Body of pancreas (tissue), 4 donors: Measurements from ENCODE around the gene ATP7B. TPM values are rescaled to one million over a fixed set of nuclear protein-coding genes. Genes with fewer than 3 reads are reported as not detected.

Source experiments
- ATAC-seq: fragments of 150-250 bp; one replicate; pipeline ENCODE4 v1.9.1; 2016
- DNase-seq, 4 donors: peaks; one replicate each; pipeline ENCODE4 v3.0.0-alpha.2; 2019
- H3K27ac ChIP-seq, 4 donors: fragments of 200-600 bp; sonication (generic); 1 replicate in 3 of 4; 2 replicates in 1 of 4; pipeline versions ENCODE4 v1.5.1 to v1.6.1; 2016 to 2019; ENCODE audit warnings: mild to moderate bottlenecking in 1 of 4, mixed read lengths in 1 of 4, moderate library complexity in 1 of 4
- H3K27me3 ChIP-seq, 2 donors: fragments of 200-600 bp; sonication (generic); one replicate each; pipeline ENCODE4 v1.6.0; 2016; ENCODE audit warnings: mild to moderate bottlenecking in 1 of 2
- H3K36me3 ChIP-seq, 2 donors: fragments of 200-600 bp; sonication (generic); replicated peaks in 1 of 2; 2 replicates each; pipeline ENCODE4 v1.5.1; 2016; ENCODE audit warnings: low read depth in 2 of 2; ENCODE audit not compliant: insufficient read depth in 1 of 2
- H3K4me1 ChIP-seq: fragments of 200-600 bp; sonication (generic); one replicate; pipeline ENCODE4 v1.6.0; 2016
- H3K4me3 ChIP-seq, 2 donors: fragments of 200-600 bp; sonication (generic); 1 replicate in 1 of 2; 2 replicates in 1 of 2; pipeline ENCODE4 v1.5.1; 2016 to 2019
- H3K9me3 ChIP-seq, 3 donors: fragments of 200-600 bp; sonication (generic); 1 replicate in 2 of 3; 2 replicates in 1 of 3; pipeline ENCODE4 v1.5.1; 2016
- POLR2A ChIP-seq, 3 donors: fragments of 450-650 bp; IDR thresholded peaks; one replicate each; pipeline ENCODE4 v1.6.1; 2016; ENCODE audit warnings: antibody characterized with exemption in 3 of 3, mild to moderate bottlenecking in 2 of 3
- WGBS, 2 donors: methylation state at CpG; one replicate each; pipeline ENCODE4 v1.1.5; 2017; 5-methylcytosine and 5-hydroxymethylcytosine counted together
- intact Hi-C: fragments of 100-400 bp; cut with DNase I; formaldehyde crosslinking; loops from one replicate; pipeline ENCODE4 v1.15.1; 2023
- total RNA-seq, 2 donors: library from RNA; depleted of rRNA; stranded (reverse); fragments of >200 nt; gene quantifications; one replicate each; pipeline ENCODE4 v1.1.0, GENCODE V29; 2016
- TF ChIP-seq, protein P1 (sequence below), 7 experiments: fragments of 450-650 bp in 4 of 7; fragments of 200-600 bp in 3 of 7; sonication (generic) in 3 of 7; IDR thresholded peaks; one replicate each; pipeline ENCODE4 v1.5.1; 2016 to 2019; ENCODE audit warnings: antibody characterized with exemption in 7 of 7

Gene ATP7B
- total RNA-seq, 2 donors from 2014 or later: 5.7 to 6.9 TPM

DNA sequence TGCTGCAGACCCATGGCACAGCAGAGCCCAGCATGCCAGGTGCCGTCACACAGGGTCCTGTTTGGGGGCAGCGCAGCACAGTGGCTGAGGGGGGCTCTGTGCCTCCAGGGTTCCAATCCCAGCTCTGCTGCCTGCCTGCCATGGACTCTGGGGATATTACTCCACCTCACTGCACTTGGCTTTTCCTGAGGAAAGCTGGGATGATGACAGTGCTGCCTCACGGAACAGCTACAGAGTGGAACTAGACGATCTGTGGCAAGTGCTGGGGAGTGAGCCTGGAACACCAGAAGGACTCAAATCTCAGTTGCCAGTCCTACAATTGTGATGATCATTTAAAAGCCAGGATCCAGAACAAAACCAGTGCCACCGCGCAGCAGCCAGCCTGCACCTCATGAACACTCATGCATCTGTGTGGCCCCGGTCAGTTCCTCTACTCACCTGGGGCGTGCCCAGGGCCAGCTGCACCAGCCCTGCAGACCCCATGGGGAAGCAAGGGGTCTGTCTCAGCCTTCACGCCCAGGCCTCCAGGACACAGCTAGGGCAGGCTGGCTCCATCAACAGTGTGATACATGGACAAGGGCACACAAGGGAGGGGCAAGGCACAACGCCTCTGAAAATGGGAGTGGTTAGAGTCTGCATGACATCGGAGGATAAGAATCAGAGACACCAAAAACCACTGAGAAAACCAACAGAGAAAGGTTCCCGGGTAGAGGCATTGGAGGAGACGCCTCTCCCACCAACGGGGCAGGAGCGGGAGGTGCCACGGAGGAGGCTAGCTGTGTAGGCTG lies 55.2 kb downstream of the ATP7B start:
- no peak for ATAC-seq
- H3K9me3 ChIP-seq: no peaks in the 10 kb centered on the region
- H3K4me1 ChIP-seq: no peaks in the 10 kb centered on the region
- WGBS, 2 donors: 87 to 88% methylated on average over 9 to 16 of the region's 16 CpGs
- no peak overlapping the region for H3K4me3 ChIP-seq
- no peak for DNase-seq
- intact Hi-C loops: no loop called here
- TF ChIP-seq, protein P1, sequence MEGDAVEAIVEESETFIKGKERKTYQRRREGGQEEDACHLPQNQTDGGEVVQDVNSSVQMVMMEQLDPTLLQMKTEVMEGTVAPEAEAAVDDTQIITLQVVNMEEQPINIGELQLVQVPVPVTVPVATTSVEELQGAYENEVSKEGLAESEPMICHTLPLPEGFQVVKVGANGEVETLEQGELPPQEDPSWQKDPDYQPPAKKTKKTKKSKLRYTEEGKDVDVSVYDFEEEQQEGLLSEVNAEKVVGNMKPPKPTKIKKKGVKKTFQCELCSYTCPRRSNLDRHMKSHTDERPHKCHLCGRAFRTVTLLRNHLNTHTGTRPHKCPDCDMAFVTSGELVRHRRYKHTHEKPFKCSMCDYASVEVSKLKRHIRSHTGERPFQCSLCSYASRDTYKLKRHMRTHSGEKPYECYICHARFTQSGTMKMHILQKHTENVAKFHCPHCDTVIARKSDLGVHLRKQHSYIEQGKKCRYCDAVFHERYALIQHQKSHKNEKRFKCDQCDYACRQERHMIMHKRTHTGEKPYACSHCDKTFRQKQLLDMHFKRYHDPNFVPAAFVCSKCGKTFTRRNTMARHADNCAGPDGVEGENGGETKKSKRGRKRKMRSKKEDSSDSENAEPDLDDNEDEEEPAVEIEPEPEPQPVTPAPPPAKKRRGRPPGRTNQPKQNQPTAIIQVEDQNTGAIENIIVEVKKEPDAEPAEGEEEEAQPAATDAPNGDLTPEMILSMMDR (IDR thresholded peaks at IDR 0.05): no peak
- TF ChIP-seq POLR2A (IDR thresholded peaks at IDR 0.05): no peak
- H3K36me3 ChIP-seq: no peaks in the 10 kb centered on the region
- no peaks in the 10 kb centered on the region for H3K27me3 ChIP-seq
- H3K27ac ChIP-seq: no peak overlapping the region

DNA sequence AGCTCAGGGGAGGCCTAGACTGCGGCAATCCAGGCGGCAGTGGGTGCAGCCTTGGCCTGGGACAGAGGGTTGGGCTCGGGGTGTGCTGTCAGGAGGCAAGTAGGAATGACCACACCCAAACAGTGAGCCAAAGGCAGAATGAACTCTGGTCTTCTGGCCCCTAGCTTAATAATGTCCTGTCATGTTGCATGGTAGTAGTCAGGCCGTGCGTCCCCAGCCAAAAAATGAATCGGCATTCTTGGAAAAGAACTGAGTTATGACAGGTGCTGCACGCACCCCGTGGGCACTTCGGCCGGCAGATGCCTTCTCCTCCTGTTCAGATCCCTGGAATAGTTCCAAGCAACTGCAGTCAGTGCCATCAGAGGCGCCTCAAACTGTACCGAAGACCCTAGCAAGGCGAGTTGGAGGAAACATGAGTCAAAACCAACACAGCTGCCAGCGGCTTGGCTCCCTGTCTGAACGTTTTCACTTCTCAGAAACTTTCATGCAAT lies 55.9 kb downstream of the ATP7B start:
- ATAC-seq (no peak), DNase-seq (no peak)
- Histone ChIP-seq H3K4me3 (no peak overlapping the region), H3K27me3 (no peaks in the 10 kb centered on the region), H3K27ac (no peak overlapping the region), H3K36me3 (no peaks in the 10 kb centered on the region), H3K9me3 (no peaks in the 10 kb centered on the region), H3K4me1 (no peaks in the 10 kb centered on the region)
- intact Hi-C loops: no loop called here
- 84 to 89% methylated on average over 10 to 15 of the region's 15 CpGs for WGBS, 2 donors
- no peak for TF ChIP-seq POLR2A (IDR thresholded peaks at IDR 0.05)
- TF ChIP-seq, protein P1 (IDR thresholded peaks at IDR 0.05): no peak

DNA sequence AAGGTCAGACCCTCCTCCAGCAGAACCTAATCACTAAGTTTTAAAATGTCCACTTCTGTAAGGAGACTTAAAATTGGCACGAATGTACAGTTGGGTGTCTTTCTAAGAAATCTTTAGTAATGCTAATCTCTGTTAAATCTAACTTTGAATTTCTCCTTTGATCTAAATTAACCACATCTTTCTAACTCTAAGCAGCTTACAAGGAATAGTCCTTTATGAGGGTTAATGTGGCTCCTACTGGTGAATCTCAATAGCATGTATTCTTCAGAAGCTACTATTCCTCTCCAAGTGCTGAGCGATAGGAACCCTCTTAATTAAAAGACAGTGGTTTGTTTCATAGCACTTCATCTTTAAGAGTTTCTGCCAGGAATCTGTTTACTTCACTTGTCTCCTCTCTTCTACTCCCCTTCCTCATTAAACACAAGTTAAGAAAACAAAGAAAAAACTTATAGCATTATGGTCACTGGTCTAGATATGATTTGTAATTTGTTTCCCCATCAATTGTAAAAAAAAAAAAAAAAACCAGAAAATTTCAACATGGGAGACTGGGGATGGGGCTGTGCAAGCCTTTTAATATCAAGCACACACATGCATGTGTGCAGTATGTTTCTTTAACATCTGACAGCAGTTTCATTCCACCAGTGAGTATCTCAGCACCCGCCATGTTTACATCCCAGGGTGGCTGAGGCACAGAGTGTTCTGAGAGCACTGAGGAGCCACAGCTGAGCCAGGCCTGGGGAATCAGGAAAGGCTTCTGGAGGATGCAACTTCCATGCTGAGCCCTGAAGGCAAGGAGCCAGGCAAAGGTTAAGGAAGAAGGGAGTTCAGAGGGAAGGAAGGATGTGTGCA lies 57.7 kb downstream of the ATP7B start:
- H3K27ac ChIP-seq: no peak overlapping the region
- no peaks in the 10 kb centered on the region for H3K9me3 ChIP-seq
- no peaks in the 10 kb centered on the region for H3K27me3 ChIP-seq
- H3K4me1 ChIP-seq: no peaks in the 10 kb centered on the region
- no peaks in the 10 kb centered on the region for H3K36me3 ChIP-seq
- intact Hi-C loops: no loop called here
- DNase-seq: no peak
- no peak for ATAC-seq
- H3K4me3 ChIP-seq: no peak overlapping the region
- no peak for TF ChIP-seq POLR2A (IDR thresholded peaks at IDR 0.05)
- TF ChIP-seq, protein P1 (IDR thresholded peaks at IDR 0.05): no peak
- WGBS, 2 donors: 87 to 95% methylated on average over 3 of the region's 3 CpGs

DNA sequence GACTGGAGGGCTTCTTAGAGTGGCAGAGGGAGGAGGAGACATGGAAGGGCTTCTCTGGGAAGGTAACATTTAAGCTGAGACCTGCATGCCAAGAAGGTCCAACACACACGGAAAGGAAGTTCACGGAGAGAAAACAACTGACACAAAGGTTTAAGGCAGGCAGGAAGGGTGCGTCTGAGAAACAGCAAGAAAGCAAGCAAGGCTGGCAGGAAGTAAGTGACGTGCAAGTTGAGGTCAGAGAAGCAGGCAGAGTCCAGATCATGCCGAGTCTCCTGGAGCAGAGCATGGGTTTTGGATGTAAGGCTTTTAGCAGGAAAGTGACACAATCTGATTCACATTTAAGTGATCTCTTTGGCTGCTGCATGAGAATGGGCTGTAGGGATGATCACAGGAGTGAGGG lies 60.5 kb downstream of the ATP7B start:
- no peak overlapping the region for H3K4me3 ChIP-seq
- DNase-seq (no peak), ATAC-seq (no peak)
- no peak for TF ChIP-seq POLR2A (IDR thresholded peaks at IDR 0.05)
- TF ChIP-seq, protein P1 (IDR thresholded peaks at IDR 0.05): no peak
- 84 to 89% methylated on average over 5 of the region's 5 CpGs for WGBS, 2 donors
- intact Hi-C loops: no loop called here
- no peaks in the 10 kb centered on the region for H3K36me3 ChIP-seq
- H3K9me3 ChIP-seq: no peaks in the 10 kb centered on the region
- no peaks in the 10 kb centered on the region for H3K27me3 ChIP-seq
- H3K27ac ChIP-seq: no peak overlapping the region
- no peaks in the 10 kb centered on the region for H3K4me1 ChIP-seq
